Neural progenitor cell (in vitro differentiated cells): ENCODE data around the gene AGXT. TPM values are rescaled to one million over a fixed set of nuclear protein-coding genes. Genes with fewer than 3 reads are reported as not detected.

Experiments
- DNase-seq: peaks from one replicate; pipeline ENCODE4 v3.0.0-alpha.2; 2016; ENCODE audit warnings: low spot score
- H2AFZ ChIP-seq: fragments of 200-600 bp; sonication (generic); replicated peaks from 2 replicates; pipeline ENCODE4 v1.6.1; 2016; ENCODE audit warnings: antibody characterized with exemption
- H3F3A ChIP-seq: fragments of 200-600 bp; sonication (generic); 2 replicates; pipeline ENCODE4 v1.6.1; 2016; ENCODE audit warnings: antibody characterized with exemption, low read depth
- H3K27ac ChIP-seq: fragments of 200-600 bp; sonication (generic); 2 replicates; pipeline ENCODE4 v1.5.1; 2016; ENCODE audit warnings: mild to moderate bottlenecking
- H3K27me3 ChIP-seq: fragments of 200-600 bp; sonication (generic); 2 replicates; pipeline ENCODE4 v1.6.1; 2016; ENCODE audit warnings: mild to moderate bottlenecking, moderate library complexity
- H3K36me3 ChIP-seq: fragments of 200-600 bp; sonication (generic); 2 replicates; pipeline ENCODE4 v1.5.1; 2016
- H3K4me1 ChIP-seq: fragments of 200-600 bp; sonication (generic); 2 replicates; pipeline ENCODE4 v1.6.1; 2016; ENCODE audit warnings: mixed run types
- H3K4me2 ChIP-seq: fragments of 200-600 bp; sonication (generic); 2 replicates; pipeline ENCODE4 v1.6.1; 2016
- H3K4me3 ChIP-seq: fragments of 200-600 bp; sonication (generic); 2 replicates; pipeline ENCODE4 v1.5.1; 2016
- H3K79me2 ChIP-seq: fragments of 200-600 bp; sonication (generic); 2 replicates; pipeline ENCODE4 v1.6.1; 2016; ENCODE audit warnings: low read depth
- H3K9ac ChIP-seq: fragments of 200-600 bp; sonication (generic); 2 replicates; pipeline ENCODE4 v1.6.1; 2016
- H3K9me3 ChIP-seq: fragments of 200-600 bp; sonication (generic); 2 replicates; pipeline ENCODE4 v1.5.1; 2016; ENCODE audit warnings: low read depth
- H4K20me1 ChIP-seq: fragments of 200-600 bp; sonication (generic); 2 replicates; pipeline ENCODE4 v1.6.1; 2016; ENCODE audit warnings: low read depth
- H3K27ac Mint-ChIP-seq: 3 replicates; pipeline ENCODE4 v1.8.0; 2021; ENCODE audit warnings: mixed read lengths
- H3K27me3 Mint-ChIP-seq: 2 replicates; pipeline ENCODE4 v1.8.0; 2022; ENCODE audit warnings: low read depth, mild to moderate bottlenecking, inconsistent platforms, moderate library complexity, mixed read lengths; ENCODE audit not compliant: insufficient read depth
- H3K36me3 Mint-ChIP-seq: 3 replicates; pipeline ENCODE4 v1.8.0; 2021; ENCODE audit warnings: mixed read lengths
- H3K4me1 Mint-ChIP-seq: 3 replicates; pipeline ENCODE4 v1.8.0; 2021; ENCODE audit warnings: mixed read lengths
- H3K4me3 Mint-ChIP-seq: 3 replicates; pipeline ENCODE4 v1.8.0; 2021; ENCODE audit warnings: mild to moderate bottlenecking, moderate library complexity, mixed read lengths
- H3K9me3 Mint-ChIP-seq: 3 replicates; pipeline ENCODE4 v1.8.0; 2020; ENCODE audit warnings: mixed read lengths
- EZH2 ChIP-seq: fragments of 200-600 bp; sonication (generic); IDR thresholded peaks from 2 replicates; pipeline ENCODE4 v1.6.1; 2017; ENCODE audit warnings: antibody characterized with exemption, mild to moderate bottlenecking, moderate library complexity
- EZH2phosphoT487 ChIP-seq: fragments of 200-600 bp; sonication (generic); IDR thresholded peaks from 2 replicates; pipeline ENCODE4 v1.6.1; 2017; ENCODE audit warnings: antibody characterized with exemption
- total RNA-seq: library from RNA; depleted of rRNA; stranded (reverse); fragments of >200 nt; gene quantifications from 2 replicates; pipeline ENCODE4 v1.2.3, GENCODE V29; 2015; ENCODE audit warnings: low replicate concordance
- TF ChIP-seq, protein P1 (sequence below): fragments of 200-600 bp; sonication (generic); IDR thresholded peaks from 2 replicates; pipeline ENCODE4 v1.5.1; 2017; ENCODE audit warnings: antibody characterized with exemption, mild to moderate bottlenecking

The AGXT gene
- total RNA-seq, 1 donor from 2014 or later: not detected

DNA sequence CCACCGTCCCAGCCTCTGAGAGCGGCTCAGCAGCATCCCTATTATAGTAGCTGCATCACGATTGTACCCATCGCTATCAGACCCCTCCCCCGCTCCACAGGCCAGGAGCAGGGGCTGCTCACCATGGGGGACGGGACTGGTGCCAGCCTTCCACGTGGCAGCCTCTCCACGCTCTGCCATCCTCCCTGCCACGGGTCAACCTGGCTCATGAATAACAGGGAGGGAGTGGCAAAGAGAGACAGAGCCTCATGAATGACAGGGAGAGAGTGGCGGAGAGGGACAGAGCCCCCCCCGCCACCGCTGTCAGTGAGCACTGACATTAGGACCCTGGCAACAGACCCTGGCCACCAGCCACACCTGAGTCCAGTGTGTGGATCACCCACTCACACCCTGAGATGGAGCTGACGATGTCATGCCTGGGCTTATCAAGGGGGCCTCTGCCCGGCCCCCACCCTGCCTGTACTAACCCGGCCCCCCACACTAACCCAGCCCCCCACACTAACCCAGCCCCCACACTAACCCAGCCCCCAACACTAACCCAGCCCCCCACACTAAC is 54.4 kb downstream of the AGXT start:
- H3K27ac ChIP-seq: no peak overlapping the region
- no peaks in the 10 kb centered on the region for H3K36me3 ChIP-seq
- no peaks in the 10 kb centered on the region for H3K36me3 Mint-ChIP-seq
- no peaks in the 10 kb centered on the region for H3K4me1 ChIP-seq
- peaks cover 2% of the 10 kb centered on the region for H3F3A ChIP-seq
- H4K20me1 ChIP-seq: no peaks in the 10 kb centered on the region
- no peak overlapping the region for H2AFZ ChIP-seq
- H3K9me3 ChIP-seq: no peaks in the 10 kb centered on the region
- no peak overlapping the region for H3K4me2 ChIP-seq
- no peak overlapping the region for H3K4me3 ChIP-seq
- H3K9me3 Mint-ChIP-seq: no peaks in the 10 kb centered on the region
- no peak overlapping the region for H3K4me3 Mint-ChIP-seq
- H3K9ac ChIP-seq: no peak overlapping the region
- TF ChIP-seq, protein P1, sequence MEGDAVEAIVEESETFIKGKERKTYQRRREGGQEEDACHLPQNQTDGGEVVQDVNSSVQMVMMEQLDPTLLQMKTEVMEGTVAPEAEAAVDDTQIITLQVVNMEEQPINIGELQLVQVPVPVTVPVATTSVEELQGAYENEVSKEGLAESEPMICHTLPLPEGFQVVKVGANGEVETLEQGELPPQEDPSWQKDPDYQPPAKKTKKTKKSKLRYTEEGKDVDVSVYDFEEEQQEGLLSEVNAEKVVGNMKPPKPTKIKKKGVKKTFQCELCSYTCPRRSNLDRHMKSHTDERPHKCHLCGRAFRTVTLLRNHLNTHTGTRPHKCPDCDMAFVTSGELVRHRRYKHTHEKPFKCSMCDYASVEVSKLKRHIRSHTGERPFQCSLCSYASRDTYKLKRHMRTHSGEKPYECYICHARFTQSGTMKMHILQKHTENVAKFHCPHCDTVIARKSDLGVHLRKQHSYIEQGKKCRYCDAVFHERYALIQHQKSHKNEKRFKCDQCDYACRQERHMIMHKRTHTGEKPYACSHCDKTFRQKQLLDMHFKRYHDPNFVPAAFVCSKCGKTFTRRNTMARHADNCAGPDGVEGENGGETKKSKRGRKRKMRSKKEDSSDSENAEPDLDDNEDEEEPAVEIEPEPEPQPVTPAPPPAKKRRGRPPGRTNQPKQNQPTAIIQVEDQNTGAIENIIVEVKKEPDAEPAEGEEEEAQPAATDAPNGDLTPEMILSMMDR: no peak
- TF ChIP-seq EZH2phosphoT487: no peak
- no peak for TF ChIP-seq EZH2
- no peak overlapping the region for H3K27ac Mint-ChIP-seq
- H3K27me3 Mint-ChIP-seq: peaks cover 5% of the 10 kb centered on the region
- no peaks in the 10 kb centered on the region for H3K79me2 ChIP-seq
- peaks cover 2% of the 10 kb centered on the region for H3K4me1 Mint-ChIP-seq
- DNase-seq: no peak
- no peaks in the 10 kb centered on the region for H3K27me3 ChIP-seq

GRCh38 chr2:240925191-240925567 is 56.6 kb downstream of the AGXT start:
- Histone ChIP-seq H3K79me2 (no peaks in the 10 kb centered on the region), H3K4me1 (no peaks in the 10 kb centered on the region), H3F3A (peaks cover 2% of the 10 kb centered on the region), H3K36me3 (no peaks in the 10 kb centered on the region), H3K9me3 (no peaks in the 10 kb centered on the region), H3K27ac (no peak overlapping the region), H2AFZ (no peak overlapping the region), H3K27me3 (no peaks in the 10 kb centered on the region), H4K20me1 (no peaks in the 10 kb centered on the region), H3K9ac (no peak overlapping the region), H3K4me2 (no peak overlapping the region), H3K4me3 (no peak overlapping the region)
- Mint-ChIP-seq H3K9me3 (no peaks in the 10 kb centered on the region), H3K4me3 (no peak overlapping the region), H3K4me1 (peaks cover 2% of the 10 kb centered on the region), H3K27me3 (peaks cover 8% of the 10 kb centered on the region), H3K27ac (peak overlapping the region; percentile 46), H3K36me3 (no peaks in the 10 kb centered on the region)
- TF ChIP-seq EZH2: no peak
- TF ChIP-seq, protein P1: no peak
- no peak for TF ChIP-seq EZH2phosphoT487
- no peak for DNase-seq

DNA sequence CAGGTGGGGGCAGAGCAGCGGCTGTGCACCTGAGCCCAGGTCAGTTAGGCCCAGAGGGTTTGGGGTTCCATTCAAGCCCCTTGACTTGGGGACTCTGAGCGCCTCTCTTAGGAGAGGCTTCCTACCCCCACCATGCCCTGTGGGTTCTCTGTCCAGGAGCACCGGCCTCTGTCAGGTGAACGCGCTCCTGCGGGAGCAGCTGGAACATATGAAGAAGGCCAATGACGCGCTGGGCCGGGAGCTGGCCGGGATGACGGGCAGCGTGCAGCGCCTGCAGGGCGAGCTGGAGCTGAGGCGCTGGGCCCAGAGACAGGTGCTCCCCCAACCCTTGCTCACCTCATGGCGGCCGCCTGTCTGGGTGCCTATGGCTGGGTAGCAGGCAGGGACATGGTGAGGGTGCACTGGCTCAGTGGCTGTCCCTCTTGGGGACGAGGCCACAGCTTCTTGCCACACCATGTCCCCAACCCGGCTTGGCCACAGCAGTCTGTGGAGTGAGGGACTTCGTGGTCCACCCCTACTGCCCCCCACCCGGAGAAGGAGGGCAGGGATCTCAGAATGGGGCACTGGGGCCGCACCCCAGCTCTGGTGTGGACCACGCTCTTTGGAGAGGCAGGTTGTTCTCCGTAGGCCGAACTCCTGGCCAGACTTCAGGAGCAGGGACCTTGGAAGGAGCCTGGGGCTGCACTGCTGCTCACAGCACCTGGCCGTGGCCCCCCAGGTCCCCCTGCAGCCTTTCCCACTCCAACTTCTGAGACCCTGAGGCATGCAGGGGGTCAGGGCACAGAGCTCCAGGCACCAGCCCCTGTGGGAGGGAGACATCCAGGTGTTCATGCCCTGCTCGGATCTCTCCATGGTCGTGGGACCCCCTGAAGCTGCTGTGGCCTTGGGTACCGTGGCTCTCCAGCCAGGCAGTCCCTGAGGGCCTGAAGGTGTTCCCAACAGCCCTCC is 57.2 kb downstream of the AGXT start:
- H3K36me3 Mint-ChIP-seq: no peaks in the 10 kb centered on the region

More for the DNA sequence above, 57.2 kb downstream of the AGXT start:
- no peaks in the 10 kb centered on the region for H3K4me1 ChIP-seq
- no peak overlapping the region for H3K27ac Mint-ChIP-seq
- no peak overlapping the region for H3K9ac ChIP-seq
- no peaks in the 10 kb centered on the region for H3K36me3 ChIP-seq
- TF ChIP-seq EZH2 (no peak), EZH2phosphoT487 (no peak)
- TF ChIP-seq, protein P1: no peak
- H4K20me1 ChIP-seq: no peaks in the 10 kb centered on the region
- H3F3A ChIP-seq: peaks cover 2% of the 10 kb centered on the region
- no peak overlapping the region for H3K4me2 ChIP-seq
- no peak overlapping the region for H2AFZ ChIP-seq
- H3K9me3 ChIP-seq: no peaks in the 10 kb centered on the region
- H3K4me3 ChIP-seq: no peak overlapping the region
- no peak overlapping the region for H3K4me3 Mint-ChIP-seq
- H3K4me1 Mint-ChIP-seq: peaks cover 2% of the 10 kb centered on the region
- no peaks in the 10 kb centered on the region for H3K27me3 ChIP-seq
- DNase-seq: no peak
- H3K27me3 Mint-ChIP-seq: peaks cover 8% of the 10 kb centered on the region
- no peaks in the 10 kb centered on the region for H3K9me3 Mint-ChIP-seq
- H3K27ac ChIP-seq: no peak overlapping the region
- no peaks in the 10 kb centered on the region for H3K79me2 ChIP-seq
